ENCODE measurements around the gene NT5C2. TPM values are rescaled to one million over a fixed set of nuclear protein-coding genes. Genes with fewer than 3 reads are reported as not detected.
A peak's percentile ranks its signal among the peaks of the same experiment; 100 is the strongest.

The NT5C2 gene
- total and polyA plus RNA-seq, 2 of the 4 experiments (the other 2 are of a cell fraction) = 60.0 to 65.1 TPM

DNA sequence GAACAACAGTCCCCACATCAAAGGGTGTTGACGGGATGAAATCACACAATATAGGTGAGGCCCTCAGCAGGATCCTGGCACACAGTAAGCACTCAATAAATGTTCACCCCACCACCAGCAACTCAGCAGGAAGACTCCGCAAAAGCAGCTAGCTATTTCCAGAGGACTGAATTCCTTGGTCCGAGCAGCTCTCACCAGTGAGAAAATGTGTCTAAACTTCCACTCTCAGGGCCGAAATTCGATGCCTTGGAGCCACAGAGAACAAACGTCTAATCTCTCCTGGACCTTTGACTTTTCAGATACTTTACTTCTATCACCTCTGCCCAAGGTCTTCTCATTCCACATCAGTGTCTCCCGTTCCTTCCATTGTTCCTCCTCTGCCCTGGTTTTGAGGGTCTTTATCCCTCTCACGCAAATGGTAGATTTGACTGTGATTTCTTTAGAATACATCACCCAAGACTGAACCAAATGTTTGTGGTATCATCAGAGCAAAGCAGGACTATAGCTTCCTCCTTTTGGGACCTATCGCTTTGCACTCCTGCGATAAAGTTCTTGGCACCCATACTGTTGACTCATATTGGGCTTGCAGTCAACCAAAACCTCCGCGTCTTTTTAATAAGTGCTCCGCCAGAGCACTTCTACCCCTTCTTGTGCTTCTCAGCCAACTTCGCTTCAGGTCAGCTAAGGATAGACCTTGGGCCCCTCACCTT, 903 bp upstream of the NT5C2 start:
- H2AK9ac ChIP-seq (replicated peaks; ENCODE audit: low read depth, low read length, poor library complexity) = peak overlapping the region; percentile 75
- peaks cover 20% of the 10 kb centered on the region for H3K9me1 ChIP-seq (ENCODE audit: insufficient read depth, low read length)
- H2BK15ac ChIP-seq (ENCODE audit: low read depth, low read length) = peak overlapping the region; percentile 93; the same call in 2 of the 3 replicates
- ATAC-seq (ENCODE audit: low read depth) (no peak), DNase-seq (peak; percentile 8)
- 70% methylated on average over 9 of the region's 14 CpGs; no CpG with 5 or more reads in 1 of the 2 experiments for WGBS, 2 experiments (ENCODE audit: extremely low coverage in 2 of 2, insufficient read length in 1 of 2)
- POLR2A ChIA-PET (ENCODE audit: unreplicated experiment) = no interaction called here
- no TSS peak for BruUV-seq (replicated peaks)
- H4K91ac ChIP-seq (ENCODE audit: insufficient read depth, low read depth, low read length) = 0 out of 2 replicates have a peak overlapping the region, but pooled peaks have one; percentile 90
- H3K9ac ChIP-seq (ENCODE audit: low read depth, low read length) = no peak overlapping the region
- H3K23ac ChIP-seq (ENCODE audit: low read depth, low read length) = no peak overlapping the region
- peak overlapping the region; percentile 96; the same call in 1 of the 2 replicates for H2BK120ac ChIP-seq (ENCODE audit: low read depth, low read length)
- peaks cover 21% of the 10 kb centered on the region; the same call in 1 of the 2 replicates for H4K20me1 ChIP-seq (ENCODE audit: insufficient read depth, low read length)
- peak overlapping the region; percentile 54 to 92 for H4K8ac ChIP-seq (ENCODE audit: low read depth in 2 of 2, low read length in 2 of 2)
- H3K4me2 ChIP-seq (ENCODE audit: low read depth, low read length) = peak overlapping the region; percentile 91; the same call in 1 of the 2 replicates
- peak overlapping the region; percentile 96 for H2AFZ ChIP-seq (replicated peaks; ENCODE audit: low read length, poor library complexity)
- H3K18ac ChIP-seq (ENCODE audit: low read depth, low read length) = no peak overlapping the region
- peak overlapping the region; percentile 92 for H4K5ac ChIP-seq (ENCODE audit: low read depth, low read length)
- peak overlapping the region; percentile 89 for H2AK5ac ChIP-seq (ENCODE audit: low read depth, low read length)
- H3K79me1 ChIP-seq (ENCODE audit: low read depth in 1 of 2, low read length in 2 of 2) = peaks cover 0 to 26% of the 10 kb centered on the region in 2 experiments; a peak in 2 of 4 replicates
- H3K27ac ChIP-seq (ENCODE audit: insufficient read depth, low read length) = no peak overlapping the region
- H3K9me3 ChIP-seq (ENCODE audit: control insufficient read depth, insufficient read depth, low read length) = no peaks in the 10 kb centered on the region
- H3K4me1 ChIP-seq (ENCODE audit: control insufficient read depth, insufficient read depth, low read length) = peaks cover 18% of the 10 kb centered on the region
- no peaks in the 10 kb centered on the region for H3K27me3 ChIP-seq (ENCODE audit: control insufficient read depth, insufficient read depth, low read length)
- peak overlapping the region; percentile 85; the same call in 1 of the 2 replicates for H2BK20ac ChIP-seq (ENCODE audit: low read depth, low read length)
- no peak overlapping the region for H3K4me3 ChIP-seq (ENCODE audit: insufficient read depth, low read depth, low read length)
- intact Hi-C loops (cut with micrococcal nuclease) = loop anchor here (2.0 kb wide), 1 partner anchor 51 kb away; the partner anchor contains the start of gene RPEL1
- CTCF ChIA-PET = no interaction called here
- TF ChIP-seq POLR2A (IDR thresholded peaks at IDR 0.05; ENCODE audit: low read depth, low read length) = no peak
- no peak for TF ChIP-seq MXI1 (IDR thresholded peaks at IDR 0.05; ENCODE audit: borderline replicate concordance, low read depth, low read length)
- no peak for TF ChIP-seq RAD21 (IDR thresholded peaks at IDR 0.05; ENCODE audit: low read length)
- TF ChIP-seq CTCF (conservative IDR thresholded peaks at IDR 0.05; ENCODE audit: low read depth, low read length) = no peak
- TF ChIP-seq CHD1 (IDR thresholded peaks at IDR 0.05; ENCODE audit: low read depth, low read length) = no peak
- TF ChIP-seq BHLHE40 (IDR thresholded peaks at IDR 0.05; ENCODE audit: low read depth, low read length) = no peak
- no peak for TF ChIP-seq NFE2L2 (IDR thresholded peaks at IDR 0.05; ENCODE audit: low read depth, low read length)
- TF ChIP-seq MAZ (IDR thresholded peaks at IDR 0.05; ENCODE audit: borderline replicate concordance, low read depth, low read length) = no peak
- no peak for TF ChIP-seq ELK1 (IDR thresholded peaks at IDR 0.05; ENCODE audit: borderline replicate concordance, low read depth, low read length)
- TF ChIP-seq, protein P1, sequence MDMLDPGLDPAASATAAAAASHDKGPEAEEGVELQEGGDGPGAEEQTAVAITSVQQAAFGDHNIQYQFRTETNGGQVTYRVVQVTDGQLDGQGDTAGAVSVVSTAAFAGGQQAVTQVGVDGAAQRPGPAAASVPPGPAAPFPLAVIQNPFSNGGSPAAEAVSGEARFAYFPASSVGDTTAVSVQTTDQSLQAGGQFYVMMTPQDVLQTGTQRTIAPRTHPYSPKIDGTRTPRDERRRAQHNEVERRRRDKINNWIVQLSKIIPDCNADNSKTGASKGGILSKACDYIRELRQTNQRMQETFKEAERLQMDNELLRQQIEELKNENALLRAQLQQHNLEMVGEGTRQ (IDR thresholded peaks at IDR 0.05; ENCODE audit: low read depth, low read length) = no peak
- no peak for TF ChIP-seq MAFK (IDR thresholded peaks at IDR 0.05; ENCODE audit: low read depth, low read length)
- TF ChIP-seq RFX5 (IDR thresholded peaks at IDR 0.05; ENCODE audit: low read depth, low read length) = no peak
- TF ChIP-seq SMC3 (IDR thresholded peaks at IDR 0.05; ENCODE audit: low read depth, low read length) = no peak
- no peak for TF ChIP-seq CEBPB (IDR thresholded peaks at IDR 0.05; ENCODE audit: low read depth, low read length)
- in situ Hi-C loops (cut with MboI; ENCODE audit: low sequenced_read_pairs) = loop anchor here (5.0 kb wide), 1 partner anchor 38 kb away; no protein-coding TSS in a partner anchor
- H3K4ac ChIP-seq (ENCODE audit: low read depth, low read length) = peak overlapping the region; percentile 96
- dilution Hi-C loops (cut with HindIII; ENCODE audit: low sequenced_read_pairs, unreplicated experiment) = no loop called here
- peak overlapping the region; percentile 96 for H3K14ac ChIP-seq (replicated peaks; ENCODE audit: low read depth, low read length)
- no peak overlapping the region for H2BK5ac ChIP-seq (ENCODE audit: low read depth, low read length, poor library complexity, severe bottlenecking)
- H3K56ac ChIP-seq (ENCODE audit: extremely low read depth, insufficient read depth, low read length) = no peak overlapping the region; the same call in 1 of the 2 replicates
- H3K36me3 ChIP-seq (ENCODE audit: control insufficient read depth, insufficient read depth, low read length) = no peaks in the 10 kb centered on the region

Data from IMR-90 (cell line).